ENCODE results near the gene PIGN. TPM values are rescaled to one million over a fixed set of nuclear protein-coding genes. Genes with fewer than 3 reads are reported as not detected.

The PIGN gene
- total and polyA plus RNA-seq, 2 donors = 10.7 to 84.6 TPM

DNA sequence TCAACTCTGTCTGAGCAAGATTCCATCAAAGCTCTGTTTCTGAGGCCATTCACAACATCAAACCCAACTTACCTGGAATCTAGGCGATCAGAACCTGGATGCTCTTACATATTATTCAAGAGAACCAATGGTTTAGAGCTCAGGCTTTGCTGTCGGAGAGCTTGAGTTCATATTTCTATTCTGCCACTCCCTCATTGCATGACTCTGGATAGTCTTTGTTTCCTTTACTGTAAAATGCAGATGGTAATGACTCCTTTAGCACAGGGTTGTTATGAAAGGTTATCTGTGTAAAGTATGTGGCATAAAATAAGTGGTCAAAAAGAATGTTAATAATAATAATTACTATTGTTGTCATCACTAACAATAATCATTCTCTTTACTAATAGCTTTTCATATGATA is 12.8 kb upstream of the PIGN start:
- Histone ChIP-seq H3K4me1 (ENCODE audit: insufficient read depth) (no peaks in the 10 kb centered on the region), H3K4me3 (ENCODE audit: low read depth, low read length) (no peak overlapping the region), H3K27ac (ENCODE audit: low read depth) (no peak overlapping the region), H3K36me3 (ENCODE audit: insufficient read depth) (no peaks in the 10 kb centered on the region)
- no peak for DNase-seq (ENCODE audit: extremely low spot score)
- 93% methylated on average over 2 of the region's 2 CpGs for WGBS

DNA sequence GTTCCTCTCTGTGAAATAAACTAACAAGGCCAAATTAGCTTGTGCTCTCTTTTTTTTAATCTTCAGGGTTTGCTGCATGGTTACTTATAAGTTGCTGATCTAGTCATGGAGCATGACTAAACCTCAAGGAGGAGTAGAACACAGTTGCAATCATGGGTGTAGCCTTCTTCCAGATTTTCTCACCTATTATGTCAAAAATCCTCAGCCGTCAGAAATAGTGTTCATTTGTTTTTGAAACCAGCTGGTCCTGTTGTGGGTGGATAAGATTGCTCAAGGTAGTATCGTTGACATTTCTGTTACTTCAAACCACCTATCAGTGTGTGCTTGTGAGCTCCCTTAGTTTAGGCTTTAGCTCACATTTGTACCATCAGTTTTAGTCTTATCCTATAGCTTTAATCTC is 11.4 kb upstream of the PIGN start:
- Histone ChIP-seq H3K4me3 (ENCODE audit: low read depth, low read length) (no peak overlapping the region), H3K36me3 (ENCODE audit: insufficient read depth) (no peaks in the 10 kb centered on the region), H3K27ac (ENCODE audit: low read depth) (no peak overlapping the region), H3K4me1 (ENCODE audit: insufficient read depth) (no peaks in the 10 kb centered on the region)
- 86% methylated on average over 2 of the region's 2 CpGs for WGBS
- no peak for DNase-seq (ENCODE audit: extremely low spot score)

DNA sequence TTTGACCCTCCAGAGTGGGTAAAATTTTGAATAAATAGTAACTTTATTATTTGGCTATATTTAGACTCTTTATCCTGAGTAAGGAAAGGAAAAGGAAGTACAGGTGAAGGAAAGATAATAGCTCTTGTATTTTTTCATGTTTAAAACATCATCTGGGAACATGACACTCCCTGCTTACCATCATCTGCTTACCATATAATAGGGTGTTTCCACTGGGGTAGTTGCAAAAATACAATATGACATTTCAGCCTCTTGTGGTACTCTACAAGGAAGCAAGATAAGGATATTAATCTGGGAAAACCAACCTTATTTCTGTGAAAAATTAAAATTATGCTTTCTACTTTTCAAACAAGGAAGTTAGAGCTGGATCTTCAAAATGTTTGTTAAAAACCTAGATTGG is 10.1 kb upstream of the PIGN start:
- Histone ChIP-seq H3K4me1 (ENCODE audit: insufficient read depth) (no peaks in the 10 kb centered on the region), H3K36me3 (ENCODE audit: insufficient read depth) (no peaks in the 10 kb centered on the region), H3K4me3 (ENCODE audit: low read depth, low read length) (no peak overlapping the region), H3K27ac (ENCODE audit: low read depth) (no peak overlapping the region)
- no peak for DNase-seq (ENCODE audit: extremely low spot score)

DNA sequence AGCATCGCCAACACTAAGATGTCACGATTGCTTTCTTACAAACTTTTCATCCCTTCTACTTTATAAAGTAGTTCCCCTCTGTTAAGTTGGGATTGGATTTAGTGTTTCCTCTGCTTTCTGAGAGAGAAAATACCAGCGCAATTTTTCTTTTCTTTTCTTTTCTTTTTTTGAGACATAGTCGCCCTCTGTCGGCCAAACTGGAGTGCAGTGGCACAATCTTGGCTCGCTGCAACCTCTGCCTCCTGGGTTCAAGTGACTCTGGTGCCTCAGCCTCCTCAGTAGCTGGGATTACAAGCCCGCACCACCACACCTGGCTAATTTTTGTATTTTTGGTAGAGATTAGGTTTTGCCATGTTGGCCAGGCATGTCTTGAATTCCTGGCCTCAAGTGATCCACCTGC is 9.2 kb upstream of the PIGN start:
- DNase-seq (ENCODE audit: extremely low spot score) = no peak
- 94% methylated on average over 7 of the region's 7 CpGs for WGBS
- no peaks in the 10 kb centered on the region for H3K4me1 ChIP-seq (ENCODE audit: insufficient read depth)
- H3K27ac ChIP-seq (ENCODE audit: low read depth) = no peak overlapping the region
- H3K36me3 ChIP-seq (ENCODE audit: insufficient read depth) = no peaks in the 10 kb centered on the region
- no peak overlapping the region for H3K4me3 ChIP-seq (ENCODE audit: low read depth, low read length)

DNA sequence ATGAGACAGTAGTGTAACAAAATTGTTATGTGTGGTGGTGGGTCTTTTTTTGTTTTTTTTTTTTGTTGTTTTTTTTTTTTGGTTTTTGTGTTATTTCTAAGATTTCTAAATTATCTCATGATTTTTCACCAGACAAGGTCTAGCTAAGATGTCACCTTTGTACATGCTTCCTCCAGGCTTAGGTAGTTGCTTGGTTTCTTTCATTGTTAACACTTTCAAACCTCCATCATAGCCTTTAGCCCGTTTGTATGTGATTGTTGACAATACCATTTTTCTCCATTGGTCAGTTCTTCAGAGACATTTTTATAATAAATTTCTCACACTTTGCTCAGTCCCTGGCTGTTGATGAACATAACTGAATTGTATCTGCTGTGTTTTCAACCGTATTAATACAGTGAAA is 2.4 kb upstream of the PIGN start:
- 42% methylated on average over 2 of the region's 2 CpGs for WGBS
- Histone ChIP-seq H3K4me3 (ENCODE audit: low read depth, low read length) (no peak overlapping the region), H3K4me1 (ENCODE audit: insufficient read depth) (no peaks in the 10 kb centered on the region), H3K36me3 (ENCODE audit: insufficient read depth) (no peaks in the 10 kb centered on the region), H3K27ac (ENCODE audit: low read depth) (no peak overlapping the region)
- DNase-seq (ENCODE audit: extremely low spot score) = no peak

DNA sequence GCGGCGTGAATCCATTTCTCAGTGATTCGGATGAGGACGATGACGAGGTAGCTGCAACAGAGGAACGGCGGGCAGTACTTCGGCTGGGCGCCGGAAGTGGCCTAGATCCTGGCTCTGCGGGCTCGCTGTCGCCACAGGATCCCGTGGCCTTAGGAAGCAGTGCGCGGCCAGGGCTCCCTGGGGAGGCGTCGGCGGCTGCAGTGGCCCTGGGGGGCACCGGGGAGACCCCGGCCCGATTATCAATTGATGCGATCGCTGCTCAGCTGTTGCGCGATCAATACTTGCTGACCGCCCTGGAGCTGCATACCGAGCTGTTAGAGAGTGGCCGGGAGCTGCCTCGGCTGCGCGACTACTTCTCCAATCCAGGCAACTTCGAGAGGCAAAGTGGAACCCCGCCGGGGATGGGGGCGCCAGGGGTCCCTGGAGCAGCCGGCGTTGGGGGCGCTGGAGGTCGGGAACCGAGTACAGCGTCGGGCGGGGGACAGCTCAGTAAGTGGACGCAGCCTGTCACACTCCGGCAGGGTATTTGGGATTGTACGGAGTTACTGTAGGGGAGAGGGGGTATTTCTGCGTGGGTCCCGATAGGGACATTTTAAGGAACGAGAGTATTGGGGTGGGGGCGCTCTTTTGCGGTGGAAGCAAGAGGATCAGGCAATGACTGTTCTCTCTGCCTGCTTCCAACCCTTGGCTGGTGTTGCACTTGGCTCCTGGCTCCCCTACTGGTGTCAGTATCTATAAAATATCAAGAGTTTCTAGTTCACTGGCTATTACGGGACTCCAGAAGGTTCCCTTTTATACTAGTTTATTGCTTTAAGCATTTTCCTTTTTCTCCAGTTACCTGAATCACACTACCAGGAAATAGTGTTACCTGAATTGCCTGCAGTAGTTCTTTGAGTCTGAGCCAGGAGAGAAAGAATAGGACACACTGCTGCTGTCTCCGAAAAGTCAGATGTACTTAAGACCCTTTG is 971 bp upstream of the PIGN start:
- no peaks in the 10 kb centered on the region for H3K4me1 ChIP-seq (ENCODE audit: insufficient read depth)
- under 1% methylated on average over 54 of the region's 54 CpGs for WGBS

DNA sequence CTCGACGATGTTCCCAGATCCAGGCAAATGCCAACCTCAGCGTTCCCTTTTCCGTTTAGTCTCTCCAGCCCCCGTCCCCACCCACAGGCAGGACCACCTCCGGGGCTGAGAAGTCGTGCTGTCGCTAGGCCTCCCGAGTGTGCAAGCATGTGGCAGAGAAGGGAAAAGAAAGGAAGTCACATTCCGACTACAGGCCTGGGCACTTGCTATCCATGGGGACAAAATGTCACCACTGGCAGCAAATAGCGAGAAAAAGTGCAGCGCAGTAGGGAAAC is 420 bp downstream of the PIGN start:
- DNase-seq (ENCODE audit: extremely low spot score) = no peak
- 0% methylated on average over 12 of the region's 12 CpGs for WGBS
- H3K36me3 ChIP-seq (ENCODE audit: insufficient read depth) = no peaks in the 10 kb centered on the region
- peak overlapping the region; percentile 27 for H3K27ac ChIP-seq (ENCODE audit: low read depth)
- no peaks in the 10 kb centered on the region for H3K4me1 ChIP-seq (ENCODE audit: insufficient read depth)
- H3K4me3 ChIP-seq (ENCODE audit: low read depth, low read length) = peak overlapping the region; percentile 63

More for the DNA sequence above, 971 bp upstream of the PIGN start:
- Histone ChIP-seq H3K36me3 (ENCODE audit: insufficient read depth) (no peaks in the 10 kb centered on the region), H3K4me3 (ENCODE audit: low read depth, low read length) (peak overlapping the region; percentile 89), H3K27ac (ENCODE audit: low read depth) (no peak overlapping the region)
- no peak for DNase-seq (ENCODE audit: extremely low spot score)

DNA sequence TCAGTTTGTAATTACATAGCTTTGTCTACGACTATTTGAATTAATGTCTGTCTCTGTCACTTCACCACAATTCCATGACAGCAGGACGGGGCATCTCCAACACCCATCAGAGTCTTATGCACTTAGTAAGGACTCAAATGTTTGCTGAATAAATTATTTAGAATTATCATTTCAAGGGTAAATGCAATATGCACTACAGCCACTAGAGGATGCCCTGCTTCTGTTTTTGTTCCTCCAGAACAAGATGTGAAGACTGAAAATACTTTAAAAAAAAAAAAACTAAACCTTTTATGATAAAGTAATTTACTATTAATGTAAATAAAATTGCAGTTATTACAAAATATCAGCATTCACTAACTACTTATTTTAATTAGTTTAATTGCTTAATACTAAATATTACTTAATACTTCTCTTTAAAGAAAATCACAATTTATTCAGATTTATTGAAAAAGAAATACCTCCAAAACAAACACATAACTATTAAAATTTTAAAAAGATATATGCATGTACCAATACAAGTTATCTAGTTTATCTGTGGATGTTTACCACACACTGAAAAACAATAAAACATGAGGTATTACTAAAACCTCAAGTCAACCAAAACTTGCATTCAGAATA is 3.2 kb downstream of the PIGN start:
- no peaks in the 10 kb centered on the region for H3K36me3 ChIP-seq (ENCODE audit: insufficient read depth)
- WGBS = 7% methylated on average over 2 of the region's 2 CpGs
- no peak overlapping the region for H3K27ac ChIP-seq (ENCODE audit: low read depth)
- H3K4me1 ChIP-seq (ENCODE audit: insufficient read depth) = no peaks in the 10 kb centered on the region
- no peak overlapping the region for H3K4me3 ChIP-seq (ENCODE audit: low read depth, low read length)
- DNase-seq (ENCODE audit: extremely low spot score) = no peak

DNA sequence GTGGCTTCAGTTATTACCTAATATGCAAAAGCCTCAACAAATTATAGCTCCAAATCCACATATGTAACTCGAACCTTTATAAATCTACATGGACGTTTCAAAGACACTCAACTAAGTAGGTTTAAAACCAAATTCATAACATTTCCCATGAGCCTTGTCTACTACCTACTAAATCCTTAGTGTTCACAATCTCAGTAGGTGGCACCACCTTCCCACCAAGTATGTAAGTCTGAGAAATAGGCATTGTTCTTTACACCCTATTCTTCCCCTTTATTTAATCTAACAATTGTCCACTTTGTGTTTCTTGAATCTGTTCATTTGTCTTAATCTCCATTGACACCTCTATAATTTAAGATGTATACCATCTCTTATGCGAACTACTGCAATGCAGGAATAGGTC is 4.6 kb downstream of the PIGN start:
- Histone ChIP-seq H3K36me3 (ENCODE audit: insufficient read depth) (no peaks in the 10 kb centered on the region), H3K27ac (ENCODE audit: low read depth) (no peak overlapping the region), H3K4me1 (ENCODE audit: insufficient read depth) (no peaks in the 10 kb centered on the region), H3K4me3 (ENCODE audit: low read depth, low read length) (no peak overlapping the region)
- 82% methylated on average over 3 of the region's 3 CpGs for WGBS
- DNase-seq (ENCODE audit: extremely low spot score) = no peak

DNA sequence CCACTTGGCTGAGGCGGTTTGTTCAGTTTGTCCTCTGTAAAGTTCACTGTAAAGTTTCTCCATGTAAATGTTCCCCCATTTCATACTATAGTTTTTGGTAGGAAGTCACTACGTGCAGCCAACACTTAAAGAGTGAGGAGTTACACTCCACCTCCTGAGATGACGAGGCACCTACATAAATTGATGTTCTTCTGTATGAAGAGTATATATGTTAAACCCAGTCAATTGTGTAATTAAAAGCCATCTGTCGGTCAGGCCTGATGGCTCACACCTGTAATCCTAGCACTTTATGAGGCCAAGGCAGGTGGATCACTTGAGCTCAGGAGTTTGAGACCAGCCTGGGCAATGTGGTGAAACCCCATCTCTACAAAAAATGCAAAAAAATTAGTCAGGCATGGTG is 7.6 kb downstream of the PIGN start:
- Histone ChIP-seq H3K36me3 (ENCODE audit: insufficient read depth) (no peaks in the 10 kb centered on the region), H3K27ac (ENCODE audit: low read depth) (no peak overlapping the region), H3K4me1 (ENCODE audit: insufficient read depth) (no peaks in the 10 kb centered on the region), H3K4me3 (ENCODE audit: low read depth, low read length) (no peak overlapping the region)
- no peak for DNase-seq (ENCODE audit: extremely low spot score)
- 95% methylated on average over 4 of the region's 4 CpGs for WGBS

DNA sequence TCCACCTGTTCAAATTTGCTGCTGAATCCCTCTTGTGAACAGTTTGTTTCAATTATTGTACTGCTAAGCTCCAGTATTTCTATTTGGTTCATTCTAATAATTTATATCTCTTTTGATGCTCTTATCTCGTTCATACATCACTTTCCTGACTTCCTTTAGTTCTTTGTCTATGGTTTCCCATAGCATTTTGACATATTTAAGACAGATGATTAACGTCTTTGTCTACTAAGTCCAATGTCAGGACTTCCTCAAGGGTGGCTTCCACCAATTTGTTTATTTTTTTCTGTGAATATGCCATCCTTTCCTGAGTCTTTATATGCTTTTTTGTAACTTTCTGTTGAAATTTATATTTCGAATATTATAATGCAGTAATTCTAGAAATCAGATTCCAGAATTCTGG is 9.6 kb downstream of the PIGN start:
- 75% methylated on average over 3 of the region's 3 CpGs for WGBS
- DNase-seq (ENCODE audit: extremely low spot score) = no peak
- Histone ChIP-seq H3K4me1 (ENCODE audit: insufficient read depth) (no peaks in the 10 kb centered on the region), H3K4me3 (ENCODE audit: low read depth, low read length) (no peak overlapping the region), H3K27ac (ENCODE audit: low read depth) (no peak overlapping the region), H3K36me3 (ENCODE audit: insufficient read depth) (no peaks in the 10 kb centered on the region)

DNA sequence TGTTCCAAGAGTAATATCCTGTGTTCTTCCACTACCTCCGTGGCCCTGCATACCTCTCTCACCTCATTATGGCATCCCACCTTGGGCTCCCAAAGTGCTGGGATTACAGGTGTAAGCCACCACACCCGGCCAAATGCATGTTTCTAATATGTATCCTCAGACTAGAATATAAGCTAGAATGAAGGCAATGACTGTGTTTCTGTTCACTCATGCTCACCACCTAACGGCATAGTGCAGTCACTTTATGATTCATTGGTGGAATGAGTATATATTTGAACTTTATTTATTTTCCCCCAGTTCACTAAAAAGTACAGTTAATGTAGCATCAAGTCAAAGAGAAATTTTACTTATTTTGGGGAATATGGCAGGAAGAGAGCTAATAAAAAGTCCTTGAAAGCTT is 11.3 kb downstream of the PIGN start:
- no peak for DNase-seq (ENCODE audit: extremely low spot score)
- Histone ChIP-seq H3K36me3 (ENCODE audit: insufficient read depth) (no peaks in the 10 kb centered on the region), H3K27ac (ENCODE audit: low read depth) (no peak overlapping the region), H3K4me1 (ENCODE audit: insufficient read depth) (no peaks in the 10 kb centered on the region), H3K4me3 (ENCODE audit: low read depth, low read length) (no peak overlapping the region)
- WGBS = 90% methylated on average over 3 of the region's 3 CpGs

DNA sequence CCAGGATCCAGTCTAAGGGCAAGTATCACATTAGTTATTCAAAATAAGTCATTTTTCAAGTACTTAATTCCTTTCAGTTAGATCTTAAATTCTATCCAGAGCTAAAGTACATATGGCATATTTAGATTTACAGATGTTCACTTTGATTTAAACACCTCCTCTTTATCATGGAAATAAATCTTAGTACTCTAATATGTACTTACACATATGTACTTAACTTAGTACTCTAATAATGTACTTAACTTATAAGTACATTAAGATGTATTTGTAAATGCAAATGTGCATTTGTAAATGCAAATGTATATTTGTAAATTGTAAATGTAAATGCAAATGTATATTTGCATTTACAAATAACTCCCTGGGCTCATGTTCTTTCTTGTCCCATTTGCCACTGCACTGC is 14.6 kb downstream of the PIGN start:
- Histone ChIP-seq H3K4me3 (ENCODE audit: low read depth, low read length) (no peak overlapping the region), H3K36me3 (ENCODE audit: insufficient read depth) (no peaks in the 10 kb centered on the region), H3K4me1 (ENCODE audit: insufficient read depth) (no peaks in the 10 kb centered on the region), H3K27ac (ENCODE audit: low read depth) (no peak overlapping the region)
- DNase-seq (ENCODE audit: extremely low spot score) = no peak

DNA sequence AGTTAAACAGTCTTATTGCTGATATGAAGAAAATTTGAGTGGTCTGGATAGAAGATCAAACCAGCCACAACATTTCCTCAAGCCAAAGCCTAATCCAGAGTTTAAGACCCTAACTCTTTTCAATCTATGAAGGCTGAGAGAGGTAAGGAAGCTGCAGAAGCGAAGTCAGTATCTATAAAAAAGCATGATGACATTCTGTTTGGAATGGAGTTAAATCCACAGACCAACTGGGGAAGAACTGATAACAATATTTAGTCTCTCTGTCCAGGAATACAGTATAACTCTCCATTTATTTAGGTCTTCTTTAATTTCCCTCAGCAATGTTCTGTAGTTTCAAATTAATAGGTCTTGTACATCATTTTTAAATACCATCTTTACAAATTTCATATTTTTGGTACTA is 16.0 kb downstream of the PIGN start:
- 50% methylated on average over 1 of the region's 1 CpG for WGBS
- no peak overlapping the region for H3K27ac ChIP-seq (ENCODE audit: low read depth)
- H3K36me3 ChIP-seq (ENCODE audit: insufficient read depth) = no peaks in the 10 kb centered on the region
- no peak overlapping the region for H3K4me3 ChIP-seq (ENCODE audit: low read depth, low read length)
- DNase-seq (ENCODE audit: extremely low spot score) = no peak
- H3K4me1 ChIP-seq (ENCODE audit: insufficient read depth) = no peaks in the 10 kb centered on the region
